ENCODE measurements around the gene OR10D3.

GRCh38 chr11:124152770-124153407 lies 30.3 kb upstream of the OR10D3 start:
- TF ChIP-seq HDAC6 (IDR thresholded peaks at IDR 0.05; ENCODE audit: low read depth, low read length) (no peak), TCF12 (IDR thresholded peaks at IDR 0.05) (no peak), TCF12 (CRISPR knock-in tag; IDR thresholded peaks at IDR 0.05) (no peak), TBP (CRISPR knock-in tag; IDR thresholded peaks at IDR 0.05) (no peak), SAFB2 (CRISPR knock-in tag; IDR thresholded peaks at IDR 0.05; ENCODE audit: borderline replicate concordance, low read depth) (no peak), MYC (CRISPR knock-in tag; IDR thresholded peaks at IDR 0.05; ENCODE audit: borderline replicate concordance) (no peak), KLF6 (CRISPR knock-in tag; IDR thresholded peaks at IDR 0.05) (no peak), CTCF (CRISPR knock-in tag; IDR thresholded peaks at IDR 0.05) (no peak), POLR2A (IDR thresholded peaks at IDR 0.05; ENCODE audit: insufficient read depth in 1 of 2, low read depth in 2 of 2, low read length in 2 of 2) (no peak), FOXC1 (CRISPR knock-in tag; IDR thresholded peaks at IDR 0.05; ENCODE audit: borderline replicate concordance) (no peak), POLR2AphosphoS5 (IDR thresholded peaks at IDR 0.05; ENCODE audit: low read depth, low read length) (no peak)

Measured in HepG2 (cell line).